Activated CD8-positive, alpha-beta T cell treated with anti-CD3 and anti-CD28 coated beads for 36 hours (primary cell): ENCODE measurements around the gene GPATCH1. TPM values are rescaled to one million over a fixed set of nuclear protein-coding genes. Genes with fewer than 3 reads are reported as not detected.
"Not testable (repeated sequence)": the region's sequence is repeated elsewhere in the genome, so short reads cannot be mapped to it uniquely, and the experiment has no call there.

ENCODE experiments used
- ATAC-seq: fragments of 200-7000 bp; cut with Tn5 transposase; one replicate; pipeline ENCODE4 v1.10.0; 2021; ENCODE audit warnings: mild to moderate bottlenecking, moderate library complexity
- CTCF ChIA-PET: fragments of 350-600 bp; sonication (Branson Sonifier 250); formaldehyde crosslinking; loops from one replicate; lab custom pipeline; 2021; ENCODE audit warnings: antibody characterized with exemption; lab: Charles Lee
- POLR2A ChIA-PET: fragments of 350-600 bp; sonication (Branson Sonifier 250); formaldehyde crosslinking; loops from one replicate; lab custom pipeline; 2021; ENCODE audit warnings: antibody characterized with exemption; lab: Charles Lee
- DNase-seq: peaks from one replicate; pipeline ENCODE4 v3.0.0-alpha.2; 2020
- H3K27ac Mint-ChIP-seq: one replicate; pipeline ENCODE4 v1.8.0; 2021; ENCODE audit warnings: mild to moderate bottlenecking, mixed read lengths
- H3K27me3 Mint-ChIP-seq: one replicate; pipeline ENCODE4 v1.8.0; 2021; ENCODE audit warnings: mixed read lengths
- H3K36me3 Mint-ChIP-seq: one replicate; pipeline ENCODE4 v1.8.0; 2021; ENCODE audit warnings: low read depth, mixed read lengths
- H3K4me1 Mint-ChIP-seq: one replicate; pipeline ENCODE4 v1.8.0; 2021; ENCODE audit warnings: low read depth, mixed read lengths
- H3K4me3 Mint-ChIP-seq: one replicate; pipeline ENCODE4 v1.8.0; 2021; ENCODE audit warnings: mild to moderate bottlenecking, moderate library complexity, mixed read lengths
- H3K9me3 Mint-ChIP-seq: one replicate; pipeline ENCODE4 v1.8.0; 2021; ENCODE audit warnings: mixed read lengths
- CTCF ChIP-seq: fragments of 200-600 bp; IDR thresholded peaks from one replicate; pipeline ENCODE4 v1.8.0; 2022; ENCODE audit warnings: antibody characterized with exemption, mild to moderate bottlenecking
- intact Hi-C: fragments of 100-400 bp; cut with micrococcal nuclease; formaldehyde crosslinking; loops from one replicate; pipeline ENCODE4 v1.10.0; 2022
- total RNA-seq, 2 experiments: library from RNA; stranded (reverse); gene quantifications; one replicate each; pipeline ENCODE4 v1.2.3, GENCODE V29; 2021

The GPATCH1 gene
- total RNA-seq, 2 experiments from 2014 or later: 8.7 to 9.6 TPM

DNA sequence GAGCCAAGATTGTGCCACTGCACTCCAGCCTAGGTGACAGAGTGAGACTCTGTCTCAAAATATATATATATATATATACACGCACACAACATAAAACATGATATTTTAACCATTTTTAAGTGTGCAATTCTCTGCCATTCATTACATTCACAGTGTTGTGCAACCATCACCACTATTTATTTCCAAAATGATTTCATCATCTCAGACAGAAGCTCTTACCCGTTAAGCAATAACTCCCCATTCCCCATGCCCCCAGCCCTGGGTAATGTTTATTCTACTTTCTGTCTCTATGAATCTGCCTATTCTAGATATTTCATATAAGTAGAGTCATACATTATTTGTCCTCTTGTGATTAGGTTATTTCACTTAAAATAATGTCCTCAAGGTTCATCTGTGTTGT is 71.2 kb downstream of the GPATCH1 start:
- ATAC-seq (no peak), DNase-seq (no peak)
- H3K4me3 Mint-ChIP-seq: no peak overlapping the region
- no peaks in the 10 kb centered on the region for H3K36me3 Mint-ChIP-seq
- intact Hi-C loops: no loop called here
- CTCF ChIA-PET: interaction anchor here (1.1 to 9.1 kb wide), 3 partner anchors 25 to 626 kb away, joined by 3 to 83 read pairs (median 3); no protein-coding TSS in a partner anchor
- TF ChIP-seq CTCF: no peak
- H3K27ac Mint-ChIP-seq: no peak overlapping the region
- no peaks in the 10 kb centered on the region for H3K4me1 Mint-ChIP-seq
- no peaks in the 10 kb centered on the region for H3K9me3 Mint-ChIP-seq
- H3K27me3 Mint-ChIP-seq: no peaks in the 10 kb centered on the region
- POLR2A ChIA-PET: no interaction called here

DNA sequence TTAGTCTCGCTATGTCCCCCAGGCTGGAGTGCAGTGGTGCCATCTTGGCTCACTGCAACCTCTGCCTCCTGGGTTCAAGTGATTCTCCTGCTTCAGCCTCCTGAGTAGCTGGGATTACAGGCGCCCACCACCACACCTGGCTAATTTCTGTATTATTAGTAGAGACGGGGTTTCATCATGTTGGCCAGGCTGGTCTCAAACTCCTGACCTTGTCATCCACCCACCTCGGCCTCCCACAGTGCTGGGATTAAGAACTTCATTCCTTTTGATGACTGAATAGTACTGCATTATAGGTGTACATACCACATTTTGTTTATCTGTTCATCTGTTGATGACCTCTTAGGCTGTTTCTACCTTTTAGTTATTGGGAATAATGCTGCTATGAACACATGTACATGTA is 71.6 kb downstream of the GPATCH1 start:
- not testable (repeated sequence) for H3K27me3 Mint-ChIP-seq

DNA sequence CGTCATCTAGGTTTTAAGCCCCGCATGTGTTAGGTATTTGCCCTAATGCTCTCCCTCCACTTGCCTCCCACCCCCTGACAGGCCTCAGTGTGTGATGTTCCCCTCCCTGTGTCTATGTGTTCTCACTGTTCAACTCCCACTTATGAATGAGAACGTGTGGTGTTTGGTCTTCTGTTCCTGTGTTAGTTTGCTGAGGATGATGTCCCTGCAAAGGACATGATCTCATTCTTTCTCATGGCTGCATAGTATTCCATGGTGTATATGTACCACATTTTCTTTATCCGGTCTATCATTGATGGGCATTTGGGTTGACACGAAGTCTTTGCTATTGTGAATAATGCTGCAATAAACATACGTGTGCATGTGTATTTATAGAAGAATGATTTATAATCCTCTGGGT is 73.3 kb downstream of the GPATCH1 start:
- intact Hi-C loops, DNase-seq, H3K27me3 Mint-ChIP-seq, H3K36me3 Mint-ChIP-seq, POLR2A ChIA-PET, ATAC-seq, H3K9me3 Mint-ChIP-seq, H3K27ac Mint-ChIP-seq, H3K4me3 Mint-ChIP-seq: not testable (repeated sequence)
- CTCF ChIA-PET: interaction anchor here (1.5 kb wide), 1 partner anchor 30 kb away, joined by 5 read pairs; no protein-coding TSS in a partner anchor
- peaks cover 11% of the 10 kb centered on the region for H3K4me1 Mint-ChIP-seq

More for the DNA sequence above, 71.6 kb downstream of the GPATCH1 start:
- CTCF ChIA-PET: interaction anchor here (0.6 to 9.1 kb wide), 4 partner anchors 8 to 625 kb away, joined by 3 to 83 read pairs (median 3); no protein-coding TSS in a partner anchor
- H3K9me3 Mint-ChIP-seq, H3K27ac Mint-ChIP-seq, DNase-seq, intact Hi-C loops, H3K4me1 Mint-ChIP-seq, ATAC-seq, H3K36me3 Mint-ChIP-seq, H3K4me3 Mint-ChIP-seq: not testable (repeated sequence)
- POLR2A ChIA-PET: interaction anchor here (1.0 kb wide), 1 partner anchor 24 kb away, joined by 4 read pairs; no protein-coding TSS in a partner anchor

DNA sequence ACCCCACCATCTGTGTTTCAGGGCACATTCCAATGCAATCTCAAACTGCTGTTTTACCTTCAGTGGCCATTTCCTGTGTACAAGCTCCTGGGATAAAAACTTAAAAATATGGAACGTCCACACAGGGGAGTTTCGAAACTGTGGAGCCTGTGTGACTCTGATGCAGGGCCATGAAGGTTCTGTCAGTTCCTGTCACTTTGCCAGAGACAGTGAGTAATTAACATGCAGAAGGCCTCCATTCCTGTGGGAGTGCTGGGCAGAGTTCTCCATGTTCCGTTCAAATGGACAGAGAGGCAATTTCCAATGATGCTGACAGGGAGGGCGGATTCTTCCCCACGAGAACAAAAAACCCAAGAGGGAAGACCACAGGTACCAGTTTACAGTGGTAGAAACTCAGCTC is 75.4 kb downstream of the GPATCH1 start:
- intact Hi-C loops: no loop called here
- Mint-ChIP-seq H3K9me3 (peaks cover 4% of the 10 kb centered on the region), H3K4me1 (peaks cover 25% of the 10 kb centered on the region), H3K27me3 (no peaks in the 10 kb centered on the region), H3K36me3 (peaks cover 2% of the 10 kb centered on the region), H3K4me3 (no peak overlapping the region), H3K27ac (no peak overlapping the region)
- ChIA-PET CTCF (interaction anchor here (1.0 to 2.3 kb wide), 3 partner anchors 12 to 146 kb away, joined by 3 to 10 read pairs (median 7); partner anchors contain the start of gene CEBPA), POLR2A (interaction anchor here (0.8 to 1.5 kb wide), 2 partner anchors 12 to 27 kb away, joined by 3 to 4 read pairs; no protein-coding TSS in a partner anchor)
- no peak for ATAC-seq
- no peak for DNase-seq
- no peak for TF ChIP-seq CTCF

DNA sequence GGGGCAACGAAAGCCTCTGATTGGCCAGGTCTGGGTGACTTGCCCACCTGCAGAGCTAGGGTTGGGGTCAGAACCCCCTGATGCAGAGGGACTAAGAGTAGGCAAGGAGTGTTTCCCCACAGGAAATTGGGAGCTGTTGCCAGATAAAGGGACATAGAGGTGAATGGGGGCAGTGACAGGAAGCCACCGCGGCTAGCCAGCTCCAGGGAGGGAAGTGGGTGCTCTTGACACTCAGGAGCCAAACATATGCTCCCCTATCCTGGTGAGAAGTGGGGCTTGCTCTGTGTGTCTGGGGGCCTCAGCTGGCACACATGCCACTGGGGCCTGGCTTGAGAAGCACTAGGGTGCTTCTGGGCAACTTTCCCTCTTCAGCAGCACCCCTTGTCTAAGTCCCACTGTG is 76.9 kb downstream of the GPATCH1 start:
- no peak for DNase-seq
- TF ChIP-seq CTCF: no peak
- ChIA-PET CTCF (interaction anchor here (0.6 to 3.8 kb wide), 4 partner anchors 14 to 32 kb away, joined by 3 to 27 read pairs (median 5); no protein-coding TSS in a partner anchor), POLR2A (interaction anchor here (5.9 kb wide), 1 partner anchor 18 kb away, joined by 52 read pairs; no protein-coding TSS in a partner anchor)
- H3K27me3 Mint-ChIP-seq: no peaks in the 10 kb centered on the region
- peaks cover 30% of the 10 kb centered on the region for H3K4me1 Mint-ChIP-seq
- ATAC-seq: no peak
- peaks cover 2% of the 10 kb centered on the region for H3K36me3 Mint-ChIP-seq
- H3K27ac Mint-ChIP-seq: no peak overlapping the region
- no peak overlapping the region for H3K4me3 Mint-ChIP-seq
- peaks cover 4% of the 10 kb centered on the region for H3K9me3 Mint-ChIP-seq
- intact Hi-C loops: no loop called here

GRCh38 chr19:33158365-33158764 is 77.4 kb downstream of the GPATCH1 start:
- H3K27ac Mint-ChIP-seq: no peak overlapping the region
- no peak for ATAC-seq
- no peak overlapping the region for H3K4me3 Mint-ChIP-seq
- DNase-seq: no peak
- peaks cover 30% of the 10 kb centered on the region for H3K4me1 Mint-ChIP-seq
- intact Hi-C loops: no loop called here
- no peak for TF ChIP-seq CTCF
- POLR2A ChIA-PET: interaction anchor here (5.9 kb wide), 1 partner anchor 17 kb away, joined by 52 read pairs; no protein-coding TSS in a partner anchor
- CTCF ChIA-PET: interaction anchor here (0.6 to 4.5 kb wide), 6 partner anchors 14 to 33 kb away, joined by 3 to 32 read pairs (median 14); no protein-coding TSS in a partner anchor
- H3K9me3 Mint-ChIP-seq: peaks cover 4% of the 10 kb centered on the region
- no peaks in the 10 kb centered on the region for H3K27me3 Mint-ChIP-seq
- peaks cover 2% of the 10 kb centered on the region for H3K36me3 Mint-ChIP-seq
